Peyer's patch (tissue), 4 donors: Measurements from ENCODE around the gene ZFX. TPM values are rescaled to one million over a fixed set of nuclear protein-coding genes. Genes with fewer than 3 reads are reported as not detected.
A peak's percentile ranks its signal among the peaks of the same experiment; 100 is the strongest.

Experiments used
- DNase-seq, 3 donors: peaks; one replicate each; pipeline ENCODE4 v3.0.0-alpha.2; 2017 to 2019
- H3K27ac ChIP-seq, 4 donors: fragments of 200-600 bp; sonication (generic); one replicate each; pipeline ENCODE4 v1.5.1; 2016 to 2019
- H3K27me3 ChIP-seq, 2 donors: fragments of 200-600 bp; sonication (generic); one replicate each; pipeline ENCODE4 v1.5.1; 2019
- H3K36me3 ChIP-seq, 3 donors: fragments of 200-600 bp; sonication (generic); one replicate each; pipeline ENCODE4 v1.5.1; 2016 to 2019
- H3K4me1 ChIP-seq, 4 donors: fragments of 200-600 bp; sonication (generic); one replicate each; pipeline ENCODE4 v1.5.1; 2016 to 2019
- H3K4me3 ChIP-seq, 4 donors: fragments of 200-600 bp; sonication (generic); 1 replicate in 3 of 4; 2 replicates in 1 of 4; pipeline ENCODE4 v1.5.1; 2016 to 2019; ENCODE audit warnings: mild to moderate bottlenecking in 1 of 4
- H3K9me3 ChIP-seq, 4 donors: fragments of 200-600 bp; sonication (generic); one replicate each; pipeline ENCODE4 v1.5.1; 2016 to 2019; ENCODE audit warnings: mild to moderate bottlenecking in 1 of 4
- CTCF ChIP-seq, 6 experiments: fragments of 450-650 bp in 4 of 6; fragments of 200-600 bp in 2 of 6; sonication (generic) in 1 of 6; IDR thresholded peaks; one replicate each; pipeline ENCODE4 v1.5.1; 2017 to 2019; ENCODE audit warnings: antibody characterized with exemption in 6 of 6, mild to moderate bottlenecking in 3 of 6, moderate library complexity in 1 of 6
- POLR2A ChIP-seq, 2 donors: fragments of 450-650 bp; IDR thresholded peaks; one replicate each; pipeline ENCODE4 v1.5.1; 2017; ENCODE audit warnings: antibody characterized with exemption in 2 of 2, mild to moderate bottlenecking in 2 of 2, moderate library complexity in 2 of 2
- total RNA-seq, 4 donors: library from RNA; depleted of rRNA; stranded (reverse); fragments of >200 nt; gene quantifications; one replicate each; pipeline ENCODE4 v1.1.0, GENCODE V29; 2016

The ZFX gene
- total RNA-seq = 10 to 100 TPM; 20.4 to 92.4 (median 43.4) TPM

GRCh38 chrX:24149351-24150050 is at the start of gene ZFX:
ZFX (plus strand) TSS chrX:24149729; CDS start chrX:24172743, 23,014 bp downstream.
- H3K4me1 ChIP-seq = peaks cover 0 to 17% (median 6%) of the 10 kb centered on the region in 4 donors
- peak within 1 kb of the TSS; percentile 95 to 99 (median 98) for H3K27ac ChIP-seq
- no peaks in the 10 kb centered on the region for H3K9me3 ChIP-seq
- DNase-seq = peak; percentile 60 to 85 (median 77)
- peak within 1 kb of the TSS; percentile 55 to 94 (median 72) for H3K4me3 ChIP-seq
- TF ChIP-seq CTCF (IDR thresholded peaks at IDR 0.05) (peak in 1 of 6 experiments; percentile 44), POLR2A (IDR thresholded peaks at IDR 0.05) (peak; percentile 23 to 39)
- H3K36me3 ChIP-seq = no peaks in the 10 kb centered on the region
- no peaks in the 10 kb centered on the region for H3K27me3 ChIP-seq

- no peak overlapping the region for H3K27ac ChIP-seq
- TF ChIP-seq CTCF (IDR thresholded peaks at IDR 0.05) = no peak
- TF ChIP-seq POLR2A (IDR thresholded peaks at IDR 0.05) = no peak
- H3K4me3 ChIP-seq = no peak overlapping the region
- no peaks in the 10 kb centered on the region for H3K9me3 ChIP-seq
- DNase-seq = no peak
- no peaks in the 10 kb centered on the region for H3K27me3 ChIP-seq
- no peaks in the 10 kb centered on the region for H3K36me3 ChIP-seq
- no peaks in the 10 kb centered on the region for H3K4me1 ChIP-seq
Observed at GRCh38 chrX:24100713-24101112, 48.8 kb upstream of the ZFX start.

GRCh38 chrX:24110069-24110468 is 39.5 kb upstream of the ZFX start:
- H3K4me3 ChIP-seq = no peak overlapping the region
- H3K27ac ChIP-seq = no peak overlapping the region
- no peaks in the 10 kb centered on the region for H3K9me3 ChIP-seq
- H3K27me3 ChIP-seq = no peaks in the 10 kb centered on the region
- DNase-seq = no peak
- no peaks in the 10 kb centered on the region for H3K4me1 ChIP-seq
- no peak for TF ChIP-seq POLR2A (IDR thresholded peaks at IDR 0.05)
- no peak for TF ChIP-seq CTCF (IDR thresholded peaks at IDR 0.05)
- H3K36me3 ChIP-seq = no peaks in the 10 kb centered on the region

DNA sequence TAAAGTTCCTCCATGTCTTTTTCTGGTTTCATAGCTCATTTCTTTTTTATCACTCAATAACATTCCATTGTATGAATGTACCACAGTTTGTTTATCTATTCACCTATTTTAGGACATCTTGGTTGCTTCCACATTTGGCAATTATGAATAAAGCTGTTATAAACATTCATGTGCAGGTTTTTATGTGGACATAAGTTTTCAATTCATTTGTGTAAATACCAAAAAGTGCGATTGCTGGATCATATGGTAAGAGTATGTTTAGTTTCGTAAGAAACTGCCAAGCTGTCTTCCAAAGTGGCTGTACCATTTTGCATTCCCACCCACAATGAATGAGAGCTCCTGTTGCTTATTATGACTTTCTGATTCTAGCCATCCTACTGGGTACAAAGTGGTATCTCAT is 36.3 kb upstream of the ZFX start:
- DNase-seq = no peak
- Histone ChIP-seq H3K4me1 (no peaks in the 10 kb centered on the region), H3K4me3 (no peak overlapping the region), H3K9me3 (no peaks in the 10 kb centered on the region), H3K36me3 (no peaks in the 10 kb centered on the region), H3K27ac (no peak overlapping the region), H3K27me3 (no peaks in the 10 kb centered on the region)
- TF ChIP-seq POLR2A (IDR thresholded peaks at IDR 0.05) = no peak
- no peak for TF ChIP-seq CTCF (IDR thresholded peaks at IDR 0.05)

GRCh38 chrX:24117258-24117657 is 32.3 kb upstream of the ZFX start:
- no peak overlapping the region for H3K27ac ChIP-seq
- H3K4me1 ChIP-seq = no peaks in the 10 kb centered on the region
- no peaks in the 10 kb centered on the region for H3K27me3 ChIP-seq
- TF ChIP-seq POLR2A (IDR thresholded peaks at IDR 0.05) (no peak), CTCF (IDR thresholded peaks at IDR 0.05) (no peak)
- no peaks in the 10 kb centered on the region for H3K9me3 ChIP-seq
- no peak for DNase-seq
- H3K36me3 ChIP-seq = no peaks in the 10 kb centered on the region
- no peak overlapping the region for H3K4me3 ChIP-seq
